HEK293T (cell line): Measurements from ENCODE around the gene PIGU.
A peak's percentile ranks its signal among the peaks of the same experiment; 100 is the strongest.

Experiments used
- CTCF ChIA-PET: fragments of 350-600 bp; formaldehyde crosslinking; extraction: SDS; loops from one replicate; lab custom pipeline; 2021; ENCODE audit warnings: antibody characterized with exemption, inconsistent platforms; lab: Yijun Ruan, JAX
- POLR2A ChIA-PET: fragments of 350-600 bp; formaldehyde crosslinking; extraction: SDS; loops from one replicate; lab custom pipeline; 2020; ENCODE audit warnings: antibody characterized with exemption, inconsistent platforms; lab: Yijun Ruan, JAX
- DNase-seq: peaks from one replicate; pipeline ENCODE4 v3.0.0; 2012; ENCODE audit warnings: mixed read lengths; ENCODE audit errors: extremely low spot score
- ARNT ChIP-seq: fragments of 450-650 bp; IDR thresholded peaks from 2 replicates; pipeline ENCODE4 v1.6.1; 2017; ENCODE audit warnings: mild to moderate bottlenecking
- BHLHE40 ChIP-seq: fragments of 450-650 bp; IDR thresholded peaks from 2 replicates; pipeline ENCODE4 v1.6.1; 2016; ENCODE audit warnings: mild to moderate bottlenecking, moderate library complexity, borderline replicate concordance
- CTBP1 ChIP-seq: fragments of 450-650 bp; IDR thresholded peaks from 2 replicates; pipeline ENCODE4 v1.6.1; 2016; ENCODE audit warnings: borderline replicate concordance
- ELF4 ChIP-seq: fragments of 450-650 bp; IDR thresholded peaks from 2 replicates; pipeline ENCODE4 v1.6.1; 2017; ENCODE audit warnings: antibody characterized with exemption
- FOXA1 ChIP-seq: fragments of 450-650 bp; IDR thresholded peaks from 2 replicates; pipeline ENCODE4 v1.6.1; 2016; ENCODE audit warnings: mild to moderate bottlenecking
- FOXK2 ChIP-seq: fragments of 450-650 bp; IDR thresholded peaks from 2 replicates; pipeline ENCODE4 v1.6.1; 2016; ENCODE audit warnings: mild to moderate bottlenecking
- FOXM1 ChIP-seq: fragments of 450-650 bp; IDR thresholded peaks from 2 replicates; pipeline ENCODE4 v1.6.1; 2017; ENCODE audit warnings: mild to moderate bottlenecking, borderline replicate concordance
- HDGF ChIP-seq: fragments of 450-650 bp; IDR thresholded peaks from 2 replicates; pipeline ENCODE4 v1.6.1; 2017; ENCODE audit warnings: antibody characterized with exemption, borderline replicate concordance
- L3MBTL2 ChIP-seq: fragments of 450-650 bp; conservative IDR thresholded peaks from 2 replicates; pipeline ENCODE4 v1.6.1; 2016; ENCODE audit warnings: mild to moderate bottlenecking
- LEF1 ChIP-seq: fragments of 450-650 bp; IDR thresholded peaks from 2 replicates; pipeline ENCODE4 v1.6.1; 2017; ENCODE audit warnings: mild to moderate bottlenecking, borderline replicate concordance
- NFRKB ChIP-seq: fragments of 450-650 bp; IDR thresholded peaks from 2 replicates; pipeline ENCODE4 v1.6.1; 2016; ENCODE audit warnings: mild to moderate bottlenecking, moderate library complexity
- SP1 ChIP-seq: fragments of 450-650 bp; IDR thresholded peaks from 2 replicates; pipeline ENCODE4 v1.6.1; 2017
- SUZ12 ChIP-seq: fragments of 450-650 bp; IDR thresholded peaks from 2 replicates; pipeline ENCODE4 v1.6.1; 2016; ENCODE audit warnings: mild to moderate bottlenecking
- TARDBP ChIP-seq: fragments of 450-650 bp; IDR thresholded peaks from 2 replicates; pipeline ENCODE4 v1.6.1; 2016
- ZNF384 ChIP-seq: fragments of 450-650 bp; IDR thresholded peaks from 2 replicates; pipeline ENCODE4 v1.6.1; 2016
- TF ChIP-seq, protein P1 (sequence below): fragments of 450-650 bp; IDR thresholded peaks from 2 replicates; pipeline ENCODE4 v1.6.1; 2016

Gene PIGU

DNA sequence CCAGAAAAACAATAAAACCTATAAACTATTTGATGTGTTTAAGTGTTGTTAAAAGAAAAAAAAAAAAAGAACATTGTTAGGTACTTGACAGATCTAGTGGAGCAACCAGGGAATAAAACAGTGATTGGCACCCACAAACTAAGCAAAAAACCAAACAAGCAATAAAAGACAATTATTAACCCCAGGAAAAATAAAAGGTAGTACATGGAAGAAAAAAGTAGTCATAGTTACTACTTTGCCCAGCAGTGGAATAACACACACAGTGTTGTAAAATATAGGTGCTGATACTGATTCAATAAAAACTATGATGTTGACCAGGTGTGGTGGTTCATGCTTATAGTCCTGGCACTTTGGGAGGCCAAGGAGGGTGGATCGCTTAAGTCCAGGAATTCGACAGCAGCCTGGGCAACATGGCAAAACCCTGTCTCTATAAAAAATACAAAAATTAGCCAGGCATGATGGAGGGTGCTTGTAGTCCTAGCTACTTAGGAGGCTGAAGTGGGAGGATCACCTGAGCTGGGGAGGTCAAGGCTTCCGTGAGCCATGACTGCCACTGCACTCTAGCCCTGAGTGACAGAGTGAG lies 43.9 kb downstream of the PIGU start:
- POLR2A ChIA-PET, result no interaction called here
- TF ChIP-seq FOXM1, result no peak
- TF ChIP-seq, protein P1, sequence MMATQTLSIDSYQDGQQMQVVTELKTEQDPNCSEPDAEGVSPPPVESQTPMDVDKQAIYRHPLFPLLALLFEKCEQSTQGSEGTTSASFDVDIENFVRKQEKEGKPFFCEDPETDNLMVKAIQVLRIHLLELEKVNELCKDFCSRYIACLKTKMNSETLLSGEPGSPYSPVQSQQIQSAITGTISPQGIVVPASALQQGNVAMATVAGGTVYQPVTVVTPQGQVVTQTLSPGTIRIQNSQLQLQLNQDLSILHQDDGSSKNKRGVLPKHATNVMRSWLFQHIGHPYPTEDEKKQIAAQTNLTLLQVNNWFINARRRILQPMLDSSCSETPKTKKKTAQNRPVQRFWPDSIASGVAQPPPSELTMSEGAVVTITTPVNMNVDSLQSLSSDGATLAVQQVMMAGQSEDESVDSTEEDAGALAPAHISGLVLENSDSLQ, result 0 out of 2 replicates have a peak, but pooled peaks have one; percentile 10
- CTCF ChIA-PET, result no interaction called here
- DNase-seq, result no peak

DNA sequence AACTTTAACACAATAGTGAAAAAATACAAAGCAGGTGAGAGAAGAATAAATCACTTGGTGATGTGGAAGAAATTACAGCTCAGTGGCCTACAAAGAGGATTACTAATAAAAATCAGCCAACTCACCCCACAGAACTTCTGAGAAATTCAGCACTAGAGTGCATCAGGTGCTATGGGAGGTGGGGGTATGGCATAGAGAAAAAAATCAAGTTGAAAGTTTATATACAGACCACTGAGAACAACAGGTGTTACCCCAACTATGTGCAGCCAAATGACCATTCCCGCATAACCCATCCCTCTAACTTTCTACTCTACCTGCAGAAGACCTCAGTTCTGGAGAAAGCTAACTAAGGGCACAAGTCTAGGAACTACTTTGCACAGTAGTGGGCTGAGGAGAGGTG lies 47.0 kb downstream of the PIGU start:
- ChIA-PET POLR2A (no interaction called here), CTCF (interaction anchor here (0.6 kb wide), 1 partner anchor 13 kb away, joined by 3 read pairs; no protein-coding TSS in a partner anchor)

DNA sequence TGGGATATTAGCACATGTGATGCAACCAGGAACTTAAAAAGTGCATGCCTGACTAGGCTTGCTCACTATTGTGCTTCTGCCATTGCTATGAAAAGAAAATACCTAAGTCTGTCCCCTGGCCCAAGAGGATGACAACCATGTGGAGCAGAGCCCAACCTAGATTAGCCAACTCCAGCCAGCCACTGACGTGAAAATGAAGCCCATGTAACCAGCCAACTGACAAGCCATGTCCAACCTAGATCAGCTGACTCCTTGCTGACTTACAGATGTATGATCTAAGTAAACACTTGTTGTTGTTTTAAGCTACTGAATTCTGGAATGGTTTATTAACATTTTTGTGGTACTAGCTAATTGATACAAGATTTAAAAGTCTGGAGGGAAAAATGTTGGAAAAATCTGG lies 47.5 kb downstream of the PIGU start:
- ChIA-PET POLR2A (no interaction called here), CTCF (no interaction called here)
- TF ChIP-seq CTBP1 (no peak), ZNF384 (no peak), LEF1 (no peak), FOXK2 (no peak), NFRKB (no peak), SUZ12 (no peak), FOXM1 (no peak), ELF4 (no peak), SP1 (no peak)
- no peak for DNase-seq

More for the DNA sequence above, 47.0 kb downstream of the PIGU start:
- no peak for TF ChIP-seq ELF4
- no peak for TF ChIP-seq FOXM1
- no peak for TF ChIP-seq LEF1
- no peak for TF ChIP-seq ARNT
- no peak for TF ChIP-seq FOXA1
- no peak for TF ChIP-seq FOXK2
- no peak for DNase-seq

DNA sequence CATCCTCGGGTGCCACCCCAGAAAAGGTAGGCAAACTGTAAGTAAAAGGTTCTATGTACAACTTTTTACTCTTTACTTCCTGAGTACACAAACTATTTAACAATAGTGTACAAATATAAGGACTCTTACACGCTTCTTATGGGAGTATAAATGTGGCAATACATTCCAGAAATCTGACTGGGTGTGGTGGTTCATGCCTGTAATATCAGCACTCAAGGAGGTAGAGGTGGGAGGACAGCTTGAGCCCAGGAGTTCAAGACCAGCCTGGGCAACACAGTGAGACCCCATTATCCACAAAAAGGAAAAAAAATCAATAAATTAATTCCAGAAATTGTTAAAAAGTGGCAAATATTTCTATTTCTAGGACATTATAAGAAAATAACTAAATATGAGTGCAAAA lies 48.9 kb downstream of the PIGU start:
- no peak for DNase-seq
- CTCF ChIA-PET, result no interaction called here
- POLR2A ChIA-PET, result no interaction called here
- TF ChIP-seq SUZ12, result no peak

DNA sequence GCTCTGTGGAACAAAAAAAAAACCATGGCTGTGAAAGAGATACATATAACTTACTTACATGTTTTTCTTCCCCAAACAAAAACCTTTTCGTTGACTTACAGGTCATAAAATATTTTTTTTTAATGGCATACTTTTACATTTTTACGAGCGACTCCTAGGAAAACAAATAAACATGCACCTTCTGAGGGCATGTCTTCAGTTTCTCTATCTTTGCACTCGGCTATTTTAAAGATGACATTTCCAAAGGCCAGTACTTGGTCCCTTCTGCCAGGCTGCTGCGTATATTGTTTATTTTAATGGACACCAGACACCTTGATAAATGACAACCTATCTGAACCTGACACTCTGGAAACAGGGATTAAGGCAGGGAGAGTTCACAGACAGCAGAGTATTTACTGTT lies 49.4 kb downstream of the PIGU start:
- POLR2A ChIA-PET, result no interaction called here
- peak; percentile 34 for DNase-seq
- TF ChIP-seq FOXM1, result no peak
- peak; percentile 40; the same call in 1 of the 2 replicates for TF ChIP-seq CTBP1
- peak; percentile 57 for TF ChIP-seq ZNF384
- no peak for TF ChIP-seq L3MBTL2
- TF ChIP-seq, protein P1, result peak; percentile 81
- CTCF ChIA-PET, result no interaction called here

DNA sequence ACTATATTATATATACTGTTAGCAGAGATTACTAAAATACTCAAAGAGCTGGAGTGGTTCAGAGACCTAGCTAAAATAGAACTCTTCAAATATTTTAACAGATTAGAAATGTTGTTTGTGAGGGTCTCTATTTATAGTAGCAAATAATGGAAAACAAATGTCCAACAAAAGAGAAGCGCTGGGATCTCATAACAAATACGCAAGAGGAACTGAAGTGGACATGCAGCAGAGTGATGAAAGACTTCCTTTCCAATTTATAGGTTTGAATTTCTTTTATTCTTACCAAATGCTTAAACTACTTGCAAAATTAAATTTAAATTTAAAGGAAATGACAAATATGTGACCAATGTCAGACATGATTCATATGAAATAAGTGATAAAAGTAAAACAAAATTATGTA lies 49.9 kb downstream of the PIGU start:
- no peak for TF ChIP-seq HDGF
- no peak for TF ChIP-seq FOXM1
- TF ChIP-seq FOXA1, result no peak
- TF ChIP-seq, protein P1, result no peak
- TF ChIP-seq LEF1, result no peak
- no peak for TF ChIP-seq NFRKB
- TF ChIP-seq ZNF384, result no peak
- TF ChIP-seq ELF4, result no peak
- no peak for TF ChIP-seq SUZ12
- TF ChIP-seq TARDBP, result no peak
- no peak for TF ChIP-seq SP1
- TF ChIP-seq CTBP1, result no peak
- CTCF ChIA-PET, result no interaction called here
- no peak for DNase-seq
- POLR2A ChIA-PET, result no interaction called here

DNA sequence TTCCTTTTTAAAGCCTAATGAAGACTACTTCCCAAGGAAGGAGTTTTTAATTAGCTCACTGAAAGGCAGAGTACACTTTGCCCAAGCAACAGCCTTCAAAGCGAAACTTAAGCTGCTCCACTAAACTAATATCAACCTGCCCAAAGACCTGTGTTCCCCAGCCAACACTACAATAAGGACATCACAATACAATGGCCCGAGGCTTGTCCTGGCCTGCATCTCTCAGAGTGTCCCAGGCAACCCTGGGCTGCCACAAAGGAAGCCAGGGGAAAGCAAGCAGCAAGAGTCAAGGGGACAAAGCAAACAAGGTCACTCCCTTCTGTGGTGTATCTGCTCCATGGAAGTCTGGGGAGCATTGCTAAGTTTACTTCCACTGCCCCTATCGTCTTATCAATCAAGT lies 52.3 kb downstream of the PIGU start:
- no peak for DNase-seq
- TF ChIP-seq BHLHE40 (no peak), L3MBTL2 (no peak), SUZ12 (no peak), SP1 (no peak), CTBP1 (no peak), HDGF (no peak), ELF4 (no peak)
- CTCF ChIA-PET, result interaction anchor here (0.5 kb wide), 1 partner anchor 55 kb away, joined by 3 read pairs; no protein-coding TSS in a partner anchor
- POLR2A ChIA-PET, result no interaction called here
